ENCODE measurements around the gene CMC2.

GRCh38 chr16:81035398-81035974 lies 28.8 kb upstream of the CMC2 start, which contains the start of gene ATMIN:
- TF ChIP-seq, protein P1, sequence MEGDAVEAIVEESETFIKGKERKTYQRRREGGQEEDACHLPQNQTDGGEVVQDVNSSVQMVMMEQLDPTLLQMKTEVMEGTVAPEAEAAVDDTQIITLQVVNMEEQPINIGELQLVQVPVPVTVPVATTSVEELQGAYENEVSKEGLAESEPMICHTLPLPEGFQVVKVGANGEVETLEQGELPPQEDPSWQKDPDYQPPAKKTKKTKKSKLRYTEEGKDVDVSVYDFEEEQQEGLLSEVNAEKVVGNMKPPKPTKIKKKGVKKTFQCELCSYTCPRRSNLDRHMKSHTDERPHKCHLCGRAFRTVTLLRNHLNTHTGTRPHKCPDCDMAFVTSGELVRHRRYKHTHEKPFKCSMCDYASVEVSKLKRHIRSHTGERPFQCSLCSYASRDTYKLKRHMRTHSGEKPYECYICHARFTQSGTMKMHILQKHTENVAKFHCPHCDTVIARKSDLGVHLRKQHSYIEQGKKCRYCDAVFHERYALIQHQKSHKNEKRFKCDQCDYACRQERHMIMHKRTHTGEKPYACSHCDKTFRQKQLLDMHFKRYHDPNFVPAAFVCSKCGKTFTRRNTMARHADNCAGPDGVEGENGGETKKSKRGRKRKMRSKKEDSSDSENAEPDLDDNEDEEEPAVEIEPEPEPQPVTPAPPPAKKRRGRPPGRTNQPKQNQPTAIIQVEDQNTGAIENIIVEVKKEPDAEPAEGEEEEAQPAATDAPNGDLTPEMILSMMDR (IDR thresholded peaks at IDR 0.05): peak; percentile 82 to 98 (median 90)
- TF ChIP-seq POLR2AphosphoS5 (IDR thresholded peaks at IDR 0.05): peak in 2 of 4 donors; percentile 63 to 67
- TF ChIP-seq POLR2A (IDR thresholded peaks at IDR 0.05): no peak

All from sigmoid colon (tissue), 4 donors.